ENCODE data around the gene TEAD4. TPM values are rescaled to one million over a fixed set of nuclear protein-coding genes. Genes with fewer than 3 reads are reported as not detected.
A peak's percentile ranks its signal among the peaks of the same experiment; 100 is the strongest.
"Not testable (repeated sequence)": the region's sequence is repeated elsewhere in the genome, so short reads cannot be mapped to it uniquely, and the experiment has no call there.

Gene TEAD4
- total and polyA plus RNA-seq, 11 donors: 5.7 to 59.2 (median 16.1) TPM

GRCh38 chr12:3061501-3062215 lies 102.5 kb downstream of the TEAD4 start:
- no peaks in the 10 kb centered on the region for H3K36me3 ChIP-seq
- peaks cover 0 to under 1% (median 0%) of the 10 kb centered on the region in 12 donors for H3K4me1 ChIP-seq
- TF ChIP-seq CTCF (IDR thresholded peaks at IDR 0.05) (no peak), POLR2A (IDR thresholded peaks at IDR 0.05) (no peak)
- ATAC-seq (peak in 1 of 4 donors; percentile 15), DNase-seq (peak in 1 of 5 donors; percentile 7)
- H3K27me3 ChIP-seq: peaks cover 0 to 5% (median 0%) of the 10 kb centered on the region in 9 donors
- H3K9me3 ChIP-seq: peaks cover 0 to 13% (median 5%) of the 10 kb centered on the region in 12 donors
- H3K27ac ChIP-seq: no peak overlapping the region
- intact Hi-C loops (cut with DNase I): no loop called here
- WGBS, 4 donors: 71 to 86% (median 75%) methylated on average over 3 of the region's 3 CpGs
- H3K4me3 ChIP-seq: no peak overlapping the region

GRCh38 chr12:3065300-3065699 lies 106.1 kb downstream of the TEAD4 start:
- TF ChIP-seq POLR2A (IDR thresholded peaks at IDR 0.05) (no peak), CTCF (IDR thresholded peaks at IDR 0.05) (no peak)
- intact Hi-C loops (cut with DNase I): no loop called here
- no peaks in the 10 kb centered on the region for H3K36me3 ChIP-seq
- no peak overlapping the region for H3K27ac ChIP-seq
- peak in 1 of 5 donors; percentile 3 for DNase-seq
- H3K27me3 ChIP-seq: no peaks in the 10 kb centered on the region
- peaks cover 0 to 13% (median 5%) of the 10 kb centered on the region in 12 donors for H3K9me3 ChIP-seq
- peaks cover 0 to 12% (median 0%) of the 10 kb centered on the region in 12 donors for H3K4me1 ChIP-seq
- 88 to 93% (median 92%) methylated on average over 2 of the region's 2 CpGs for WGBS, 4 donors
- no peak for ATAC-seq
- no peak overlapping the region for H3K4me3 ChIP-seq

DNA sequence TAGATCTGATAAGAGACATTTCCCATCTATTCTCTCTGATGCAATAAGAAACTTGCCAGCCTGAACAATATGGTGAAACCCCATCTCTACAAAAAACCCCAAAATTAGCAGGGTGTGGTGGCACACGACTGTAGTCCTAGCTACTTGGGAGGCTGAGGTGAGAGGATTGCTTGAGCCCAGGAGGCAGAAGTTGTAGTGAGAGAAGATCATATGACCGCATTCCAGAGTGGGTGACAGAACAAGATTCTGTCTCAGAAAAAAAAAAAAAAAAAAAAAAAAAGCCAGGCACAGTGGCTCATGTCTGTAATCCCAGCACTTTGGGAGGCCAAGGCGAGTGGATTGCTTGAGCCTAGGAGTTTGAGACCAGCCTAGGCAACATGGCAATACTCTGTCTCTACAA lies 106.6 kb downstream of the TEAD4 start:
- peaks cover 0 to 13% (median 5%) of the 10 kb centered on the region in 12 donors for H3K9me3 ChIP-seq
- intact Hi-C loops (cut with DNase I); H3K27ac ChIP-seq; H3K27me3 ChIP-seq; DNase-seq; ATAC-seq; H3K36me3 ChIP-seq; H3K4me3 ChIP-seq: not testable (repeated sequence)
- H3K4me1 ChIP-seq: peaks cover 0 to 17% (median 0%) of the 10 kb centered on the region in 12 donors
- 90 to 99% (median 94%) methylated on average over 3 of the region's 3 CpGs for WGBS, 4 donors

DNA sequence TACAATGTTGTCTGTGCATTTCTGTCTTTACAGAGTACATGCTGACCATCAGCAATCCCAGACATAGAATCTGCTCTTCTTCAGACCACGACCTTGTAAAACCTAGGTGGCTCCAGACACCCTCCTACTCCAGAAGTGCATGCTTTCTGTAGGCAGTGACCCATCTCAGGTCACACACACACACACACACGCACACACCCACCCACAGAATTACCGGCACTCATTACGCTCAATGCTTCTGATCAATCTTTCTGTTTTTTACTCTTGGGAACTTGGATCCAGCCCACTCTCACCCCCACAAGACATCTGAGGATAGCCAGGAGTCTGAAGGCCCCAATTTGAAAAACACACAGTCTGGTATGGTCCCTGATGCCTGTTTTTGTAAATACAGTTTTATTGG lies 110.5 kb downstream of the TEAD4 start:
- TF ChIP-seq POLR2A (IDR thresholded peaks at IDR 0.05): no peak
- TF ChIP-seq CTCF (IDR thresholded peaks at IDR 0.05): no peak
- H3K27ac ChIP-seq: no peak overlapping the region
- DNase-seq (peak in 1 of 5 donors; percentile 12), ATAC-seq (no peak)
- peaks cover 0 to 2% (median 0%) of the 10 kb centered on the region in 12 donors for H3K9me3 ChIP-seq
- H3K4me1 ChIP-seq: peaks cover 0 to 34% (median 11%) of the 10 kb centered on the region in 12 donors
- no peak overlapping the region for H3K4me3 ChIP-seq
- intact Hi-C loops (cut with DNase I): loop anchor here in 7 of 10 donors (5.0 to 10.0 kb wide), 4 partner anchors 63 to 208 kb away; no protein-coding TSS in a partner anchor
- no peaks in the 10 kb centered on the region for H3K36me3 ChIP-seq
- 85 to 94% (median 88%) methylated on average over 4 of the region's 4 CpGs for WGBS, 4 donors
- H3K27me3 ChIP-seq: peaks cover 0 to 4% (median 0%) of the 10 kb centered on the region in 9 donors
